Measurements from ENCODE around the gene RNF11. TPM values are rescaled to one million over a fixed set of nuclear protein-coding genes. Genes with fewer than 3 reads are reported as not detected.
"Not testable (repeated sequence)": the region's sequence is repeated elsewhere in the genome, so short reads cannot be mapped to it uniquely, and the experiment has no call there.

RNF11 gene
- total RNA-seq, 1 experiment from 2014 or later = 55.8 TPM

DNA sequence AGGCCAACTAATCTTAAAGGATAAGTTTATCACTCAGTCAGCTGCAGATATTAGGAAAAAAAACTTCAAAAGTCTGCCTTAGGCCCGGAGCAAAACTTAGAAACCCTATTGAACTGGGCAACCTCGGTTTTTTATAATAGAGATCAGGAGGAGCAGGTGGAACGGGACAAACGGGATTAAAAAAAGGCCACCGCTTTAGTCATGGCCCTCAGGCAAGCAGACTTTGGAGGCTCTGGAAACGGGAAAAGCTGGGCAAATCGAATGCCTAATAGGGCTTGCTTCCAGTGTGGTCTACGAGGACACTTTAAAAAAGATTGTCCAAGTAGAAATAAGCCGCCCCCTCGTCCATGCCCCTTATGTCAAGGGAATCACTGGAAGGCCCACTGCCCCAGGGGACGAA is 7.6 kb upstream of the RNF11 start:
- WGBS (ENCODE audit: extremely low coverage, insufficient read length, low lambda C conversion rate) = no CpG with 5 or more reads among the region's 11 CpGs
- H3K36me3 Mint-ChIP-seq (ENCODE audit: insufficient read depth in 1 of 3, low read depth in 3 of 3); H2BK5ac ChIP-seq (ENCODE audit: insufficient read length, low read length): not testable (repeated sequence)

More for the DNA sequence above, 7.6 kb upstream of the RNF11 start:
- H3K9me3 Mint-ChIP-seq; H3K4me1 ChIP-seq (ENCODE audit: insufficient read depth, low read length); H4K91ac ChIP-seq (ENCODE audit: insufficient read length, low read depth, low read length); DNase-seq; H2AK5ac ChIP-seq (ENCODE audit: insufficient read length, low read length); H3K23me2 ChIP-seq (ENCODE audit: insufficient read length, low read depth, low read length, poor library complexity, severe bottlenecking); H3K79me2 ChIP-seq (ENCODE audit: insufficient read depth, low read length); H3K4me2 ChIP-seq (ENCODE audit: insufficient read depth, insufficient read length, low read length); H3K18ac ChIP-seq (ENCODE audit: insufficient read length, low read depth, low read length); H4K5ac ChIP-seq (ENCODE audit: insufficient read length, low read depth, low read length); H4K8ac ChIP-seq (replicated peaks; ENCODE audit: insufficient read length, low read depth, low read length); H3K79me1 ChIP-seq (ENCODE audit: insufficient read depth, low read depth, low read length, poor library complexity, severe bottlenecking); H2AFZ ChIP-seq (ENCODE audit: low read length); H2BK20ac ChIP-seq (ENCODE audit: low read depth, low read length, poor library complexity, severe bottlenecking); H3K4ac ChIP-seq (ENCODE audit: low read depth, low read length); H3K27me3 ChIP-seq (ENCODE audit: insufficient read depth, low read length); H3K27ac Mint-ChIP-seq; H3K56ac ChIP-seq (ENCODE audit: insufficient read length, low read depth, low read length); H3K9ac ChIP-seq (ENCODE audit: extremely low read depth, insufficient read length, low read length); H2BK120ac ChIP-seq (ENCODE audit: low read depth, low read length, poor library complexity, severe bottlenecking); H3K4me3 Mint-ChIP-seq; H3T11ph ChIP-seq (ENCODE audit: low read length); H3K14ac ChIP-seq (ENCODE audit: insufficient read depth, low read length); H3K4me1 Mint-ChIP-seq; H2BK15ac ChIP-seq (ENCODE audit: low read depth, low read length); H4K20me1 ChIP-seq (ENCODE audit: control insufficient read depth, insufficient read depth, insufficient read length); H3K27ac ChIP-seq (ENCODE audit: insufficient read length, low read depth, low read length); H3K9me3 ChIP-seq (ENCODE audit: control insufficient read depth, low read depth, low read length); H3K23ac ChIP-seq (ENCODE audit: insufficient read length, low read depth, low read length); H3K27me3 Mint-ChIP-seq (ENCODE audit: low read depth); H2BK12ac ChIP-seq (ENCODE audit: insufficient read length, low read depth, low read length): not testable (repeated sequence)

Measured in H9 (cell line).